Fibroblast of peridontal ligament (primary cell): ENCODE measurements around the gene IFI44L.
A peak's percentile ranks its signal among the peaks of the same experiment; 100 is the strongest.

Experiments used
- DNase-seq: peaks from one replicate; pipeline ENCODE4 v3.0.0-alpha.2; 2010; ENCODE audit errors: extremely low read depth

The IFI44L gene

DNA sequence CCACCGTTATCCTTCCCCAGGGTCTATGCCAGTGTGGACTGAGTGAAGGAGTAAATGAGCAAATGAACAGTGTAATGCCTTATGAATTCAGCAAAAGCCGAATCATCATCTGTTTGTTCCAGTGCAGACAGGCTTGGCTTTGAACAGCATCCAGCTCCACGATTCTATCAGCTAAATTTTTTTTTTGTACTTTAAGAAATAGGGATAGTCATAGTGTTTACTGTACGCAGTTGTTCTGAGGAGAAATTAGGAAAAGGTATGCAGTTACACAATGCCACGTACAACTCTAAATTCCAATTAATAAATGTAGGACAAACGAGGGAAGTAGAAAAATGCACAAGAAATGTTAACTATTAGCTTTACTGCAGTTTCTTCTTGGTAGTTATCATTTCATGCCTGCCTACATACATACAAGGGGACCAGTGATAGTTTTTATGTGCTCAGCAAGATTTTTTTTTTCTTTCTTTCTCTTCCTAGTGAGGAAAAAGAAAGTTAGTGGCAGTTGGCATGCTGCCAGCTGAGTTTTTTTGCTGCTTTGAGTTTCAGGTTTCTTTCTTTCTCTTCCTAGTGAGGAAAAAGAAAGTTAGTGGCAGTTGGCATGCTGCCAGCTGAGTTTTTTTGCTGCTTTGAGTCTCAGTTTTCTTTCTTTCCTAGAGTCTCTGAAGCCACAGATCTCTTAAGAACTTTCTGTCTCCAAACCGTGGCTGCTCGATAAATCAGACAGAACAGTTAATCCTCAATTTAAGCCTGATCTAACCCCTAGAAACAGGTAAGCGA, at the start of gene IFI44L:
TSS of gene IFI44L (plus strand) at position 646 of the 777 bp plus-strand sequence. CDS start 7,468 bp downstream, outside the sequence.
- peak; percentile 74 for DNase-seq

DNA sequence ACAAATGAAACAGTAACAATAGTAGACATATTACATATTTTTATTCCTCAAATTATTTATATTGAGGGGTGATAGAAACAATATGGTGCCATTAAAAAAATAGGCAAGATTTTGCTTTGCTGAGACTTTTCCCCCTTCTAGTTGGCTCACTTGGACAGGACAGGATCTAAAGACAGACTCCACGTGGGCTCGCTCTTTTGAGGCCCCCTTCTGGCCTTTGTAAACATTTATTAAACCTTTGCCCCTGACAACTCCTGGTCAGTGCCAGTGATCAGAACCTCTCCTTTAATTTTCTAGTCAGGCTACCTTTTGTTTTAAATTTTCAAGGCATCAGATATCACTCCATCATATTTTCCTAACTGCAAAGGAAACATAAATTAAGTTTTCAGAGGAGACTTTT, 49.7 kb upstream of the IFI44L start:
- DNase-seq: no peak

- DNase-seq: peak; percentile 32
These were observed 42.8 kb upstream of the IFI44L start for GRCh38 chr1:78577257-78578100.

- peak; percentile 36 for DNase-seq
These were observed 33.7 kb upstream of the IFI44L start for GRCh38 chr1:78586572-78586971.

DNA sequence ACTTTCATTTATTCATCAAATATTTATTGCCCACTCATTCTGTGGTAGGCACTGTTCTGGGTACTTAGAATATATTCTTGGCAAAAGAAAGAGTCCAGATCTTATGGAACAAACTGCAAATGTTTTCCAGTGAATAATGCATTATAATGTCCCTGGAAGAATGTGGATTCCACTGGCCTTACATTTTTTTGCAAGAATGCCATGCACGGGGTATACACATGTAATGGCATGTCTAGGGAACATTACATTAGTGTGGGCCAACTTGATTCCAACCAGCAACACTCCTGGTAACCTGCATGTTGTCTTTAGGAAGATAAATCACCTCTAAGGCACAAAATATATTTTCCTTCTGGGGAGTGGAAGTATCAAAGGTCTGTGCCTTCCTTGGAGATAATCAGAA, 33.0 kb upstream of the IFI44L start:
- DNase-seq: no peak

- DNase-seq: peak; percentile 12
These were observed 28.3 kb upstream of the IFI44L start for GRCh38 chr1:78591971-78592370.

- no peak for DNase-seq
These were observed 21.0 kb upstream of the IFI44L start for GRCh38 chr1:78599294-78599693.

DNA sequence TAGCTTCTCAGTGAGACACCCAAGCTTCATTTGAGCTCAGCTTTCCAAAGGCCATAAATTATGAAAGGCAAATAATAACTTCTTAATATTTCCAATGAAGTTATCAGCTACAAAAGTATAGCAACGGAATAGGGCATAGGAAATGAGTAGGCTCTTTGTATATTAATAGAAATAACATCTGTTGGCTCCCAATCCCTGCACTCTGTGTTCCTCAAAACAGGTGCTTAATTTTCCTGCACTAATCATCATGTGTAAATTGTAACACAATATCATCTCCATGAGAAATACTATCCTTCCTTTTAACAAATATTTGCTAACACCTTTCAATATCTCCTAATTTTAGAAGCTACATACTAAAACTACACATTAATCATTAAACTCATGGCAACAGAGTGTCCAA, 19.2 kb upstream of the IFI44L start:
- DNase-seq: no peak

DNA sequence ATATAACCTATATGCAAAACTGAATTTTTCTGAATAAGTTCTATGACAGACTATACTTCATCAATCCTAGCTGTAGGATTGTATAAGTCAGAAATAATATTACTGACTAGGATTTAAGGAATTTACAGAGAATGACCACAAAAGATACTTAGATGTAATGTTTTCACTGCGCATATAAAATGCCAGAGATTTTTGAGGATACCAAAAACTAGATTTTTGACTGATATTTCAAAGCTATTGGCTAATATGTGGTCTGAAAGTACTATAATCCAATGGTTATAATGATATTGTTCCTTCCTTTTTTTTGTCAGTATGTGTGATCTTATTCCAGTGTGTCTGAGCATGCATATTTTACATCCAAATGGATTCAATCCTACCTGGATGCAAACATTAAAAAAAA, 17.0 kb upstream of the IFI44L start:
- peak; percentile 15 for DNase-seq

GRCh38 chr1:78604643-78605042, 15.6 kb upstream of the IFI44L start:
- DNase-seq: no peak

DNA sequence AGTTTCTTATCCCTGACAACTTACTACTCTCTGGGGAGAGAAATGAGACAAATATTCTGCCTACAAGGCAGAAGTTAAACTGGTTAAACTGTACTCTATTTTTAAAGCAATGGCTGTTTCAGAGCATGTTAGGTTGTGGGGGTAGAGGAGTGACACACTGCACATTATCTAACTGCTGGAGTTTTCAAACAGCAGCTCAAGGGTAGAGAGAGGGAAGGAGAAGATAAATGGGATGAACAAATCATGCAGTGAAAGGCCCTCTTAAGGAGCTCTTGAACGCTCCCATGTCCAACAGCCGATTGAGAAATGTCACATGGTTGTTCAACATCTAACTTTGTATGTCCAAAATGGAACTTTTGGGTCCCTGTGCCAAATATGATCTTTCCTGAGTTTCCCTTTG, 14.0 kb upstream of the IFI44L start:
- DNase-seq: peak; percentile 15

DNA sequence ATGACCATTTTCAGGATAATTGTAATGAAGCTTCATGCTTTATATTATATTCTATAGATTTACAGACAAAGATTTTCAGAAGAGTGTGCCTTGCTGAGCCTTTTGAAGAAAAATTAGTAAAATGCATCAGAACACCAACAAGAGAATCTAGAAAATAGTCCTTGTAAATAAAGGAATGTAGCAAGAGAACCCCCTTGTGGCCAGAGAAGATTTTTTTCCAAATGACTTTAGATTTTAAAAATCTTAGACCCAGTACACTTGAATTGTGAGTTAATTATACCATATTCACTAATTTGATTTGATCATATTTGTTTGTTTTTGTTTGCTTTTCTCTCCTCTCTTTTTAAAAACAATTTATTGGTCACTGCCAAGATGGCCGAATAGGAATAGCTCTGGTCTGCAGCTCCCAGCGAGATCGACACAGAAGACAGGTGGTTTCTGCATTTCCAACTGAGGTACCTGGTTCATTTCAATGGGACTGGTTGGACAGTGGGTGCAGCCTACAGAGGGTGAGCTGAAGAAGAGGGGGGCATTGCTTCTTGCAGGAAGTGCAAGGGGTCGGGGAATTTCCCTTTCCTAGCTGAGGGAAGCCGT, 12.8 kb upstream of the IFI44L start:
- peak; percentile 79 for DNase-seq

DNA sequence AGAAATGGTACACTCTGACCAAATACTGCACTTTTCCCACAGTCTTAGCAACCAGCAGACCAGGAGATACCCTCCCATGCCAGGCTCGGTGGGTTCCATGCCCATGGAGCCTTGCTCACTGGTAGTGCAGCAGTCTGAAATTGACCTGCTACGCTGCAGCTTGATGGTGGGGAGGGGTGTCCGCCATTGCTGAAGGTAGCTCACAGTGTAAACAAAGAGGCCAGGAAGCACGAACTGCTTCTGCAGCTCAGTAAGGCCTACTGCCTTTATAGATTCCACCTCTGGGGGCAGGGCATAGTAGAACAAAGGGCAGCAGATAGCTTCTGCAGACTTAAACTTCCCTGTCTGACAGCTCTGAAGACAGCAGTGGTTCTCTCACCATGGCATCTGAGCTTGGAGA, 12.3 kb upstream of the IFI44L start:
- DNase-seq: no peak

GRCh38 chr1:78617615-78618026, 2.6 kb upstream of the IFI44L start:
- DNase-seq: peak; percentile 96

DNA sequence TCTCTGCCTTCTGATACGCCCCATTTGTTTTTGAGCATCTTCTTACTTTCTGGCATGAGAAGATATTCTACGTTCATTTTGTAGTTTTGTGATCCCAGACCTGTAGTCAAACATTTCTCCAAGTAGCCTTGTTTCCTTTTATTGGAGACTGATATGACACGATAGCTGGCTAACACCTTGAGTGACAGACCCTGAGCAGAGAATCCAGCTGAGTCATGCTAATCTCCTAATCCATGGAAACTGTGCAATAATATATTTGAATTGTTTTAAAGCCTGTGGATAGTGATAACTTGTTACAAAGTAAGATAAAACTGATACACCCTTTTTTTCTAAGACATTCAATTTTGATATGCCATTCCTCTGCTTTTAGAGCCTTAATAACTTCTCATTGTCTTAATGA, 1.2 kb upstream of the IFI44L start:
- DNase-seq: peak; percentile 15

GRCh38 chr1:78619446-78619802, 824 bp upstream of the IFI44L start:
- no peak for DNase-seq

- DNase-seq: no peak
These were observed 418 bp downstream of the IFI44L start for GRCh38 chr1:78620666-78621065.

DNA sequence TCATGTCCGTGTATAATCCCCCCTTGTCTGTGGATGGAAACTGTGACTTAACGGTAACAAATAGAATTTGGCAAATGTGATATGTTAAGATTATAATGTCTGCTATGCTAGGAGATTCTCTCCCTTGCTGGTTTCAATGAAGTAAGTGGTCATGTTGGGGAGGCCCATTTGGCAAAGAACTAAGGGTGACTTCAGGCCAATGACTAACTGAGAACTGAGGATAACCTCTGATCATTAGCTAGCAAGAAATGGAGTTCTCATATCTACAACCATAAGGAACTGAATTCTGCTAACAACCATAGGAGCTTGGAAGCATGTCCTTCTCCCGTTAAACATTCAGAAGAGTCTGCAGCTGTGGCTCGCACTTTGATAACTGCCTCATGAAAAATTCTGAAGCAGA, 2.3 kb downstream of the IFI44L start:
- peak; percentile 18 for DNase-seq

GRCh38 chr1:78624035-78624434, 3.8 kb downstream of the IFI44L start:
- DNase-seq: no peak

DNA sequence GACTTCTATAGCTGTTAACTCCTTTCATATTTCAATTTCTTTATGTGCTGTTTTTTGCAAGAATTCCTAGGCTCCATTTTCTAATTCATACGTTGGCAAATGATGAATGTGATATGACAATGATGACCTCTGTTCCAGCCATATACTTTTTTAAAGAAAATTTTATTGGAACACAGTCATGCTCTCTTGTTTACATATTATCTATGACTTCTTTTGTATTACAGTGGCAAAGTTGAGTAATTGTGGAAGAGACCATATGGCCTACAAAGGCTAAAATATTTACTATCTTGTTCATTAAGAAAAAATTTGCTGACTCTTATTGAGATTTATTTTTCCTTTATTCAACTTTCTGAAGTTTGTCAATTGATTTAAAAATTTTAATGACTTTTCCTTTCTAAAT, 7.1 kb downstream of the IFI44L start:
- peak; percentile 34 for DNase-seq

DNA sequence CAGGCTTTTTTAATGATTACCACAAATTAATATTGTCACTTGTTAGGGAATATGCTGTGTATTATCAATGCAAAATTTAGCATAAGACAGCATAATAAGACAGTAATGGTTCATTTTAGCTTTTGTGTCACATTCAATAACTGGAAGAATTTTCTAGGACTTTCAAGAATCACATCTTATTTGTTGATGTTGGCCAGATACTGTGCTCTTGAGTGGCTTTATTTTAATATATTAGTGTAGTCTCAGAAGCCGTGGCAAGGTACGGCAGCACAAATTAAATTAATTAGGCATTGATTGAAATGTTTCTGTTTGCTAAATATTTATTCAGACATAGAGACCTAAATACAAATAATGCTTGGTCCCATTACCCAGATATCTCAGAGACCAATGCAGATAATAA, 10.4 kb downstream of the IFI44L start:
- no peak for DNase-seq

DNA sequence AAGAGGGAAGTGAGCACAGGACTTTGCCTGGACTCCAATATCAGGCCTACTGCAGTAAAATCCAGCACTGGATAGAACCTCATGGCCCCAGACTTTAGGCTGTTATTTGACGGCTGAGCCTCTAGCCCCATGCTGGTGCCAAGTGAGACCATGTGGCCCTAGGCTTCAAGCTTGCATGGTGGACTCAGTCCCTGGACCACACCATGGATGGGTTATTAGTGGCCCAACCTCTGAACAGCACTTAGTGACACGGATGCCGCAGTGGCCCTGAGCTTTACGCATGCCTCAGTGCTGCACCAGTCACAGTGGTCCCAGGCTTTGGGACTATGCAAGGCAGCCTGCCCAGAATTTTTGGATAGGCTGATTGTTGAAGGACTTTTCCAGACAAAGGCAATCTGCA, 13.0 kb downstream of the IFI44L start:
- no peak for DNase-seq

- DNase-seq: no peak
These were observed 20.2 kb downstream of the IFI44L start for GRCh38 chr1:78640462-78640861.
